Measurements from ENCODE around the gene CXADR. TPM values are rescaled to one million over a fixed set of nuclear protein-coding genes. Genes with fewer than 3 reads are reported as not detected.
A peak's percentile ranks its signal among the peaks of the same experiment; 100 is the strongest.

CXADR gene
- total RNA-seq, 1 experiment from 2014 or later: 119 TPM

- H3K27me3 Mint-ChIP-seq (ENCODE audit: low read depth): no peaks in the 10 kb centered on the region
- CTCF ChIA-PET: no interaction called here
- H3K27ac Mint-ChIP-seq: peak overlapping the region; percentile 89
- TF ChIP-seq ZNF416 (CRISPR knock-in tag; IDR thresholded peaks at IDR 0.05) (no peak), FOXP4 (CRISPR knock-in tag; IDR thresholded peaks at IDR 0.05) (no peak), MXD4 (CRISPR knock-in tag; IDR thresholded peaks at IDR 0.05; ENCODE audit: borderline replicate concordance) (no peak), EMX1 (CRISPR knock-in tag; IDR thresholded peaks at IDR 0.05) (no peak), ARID4B (CRISPR knock-in tag; IDR thresholded peaks at IDR 0.05; ENCODE audit: borderline replicate concordance) (no peak), KAT7 (CRISPR knock-in tag; IDR thresholded peaks at IDR 0.05; ENCODE audit: borderline replicate concordance) (no peak), E2F1 (CRISPR knock-in tag; IDR thresholded peaks at IDR 0.05) (no peak), SOX15 (CRISPR knock-in tag; IDR thresholded peaks at IDR 0.05) (no peak), CREM (CRISPR knock-in tag; IDR thresholded peaks at IDR 0.05) (no peak)
- POLR2A ChIA-PET: no interaction called here
- H3K4me3 Mint-ChIP-seq: no peak overlapping the region
- peaks cover 22% of the 10 kb centered on the region for H3K36me3 Mint-ChIP-seq
- H3K4me1 Mint-ChIP-seq: peaks cover 65% of the 10 kb centered on the region
- no peak for DNase-seq (ENCODE audit: low spot score)
- no peak for ATAC-seq
- peaks cover 11% of the 10 kb centered on the region for H3K9me3 Mint-ChIP-seq
Measured at GRCh38 chr21:17537299-17537698, 24.5 kb downstream of the CXADR start.

GRCh38 chr21:17538576-17538975 lies 25.7 kb downstream of the CXADR start:
- no peaks in the 10 kb centered on the region for H3K27me3 Mint-ChIP-seq (ENCODE audit: low read depth)
- H3K27ac Mint-ChIP-seq: no peak overlapping the region
- DNase-seq (ENCODE audit: low spot score): no peak
- H3K9me3 Mint-ChIP-seq: peaks cover 11% of the 10 kb centered on the region
- H3K4me3 Mint-ChIP-seq: no peak overlapping the region
- no peak for ATAC-seq
- TF ChIP-seq MYBL2 (CRISPR knock-in tag; IDR thresholded peaks at IDR 0.05) (no peak), NFYB (CRISPR knock-in tag; conservative IDR thresholded peaks at IDR 0.05; ENCODE audit: low read depth) (no peak), ZNF425 (CRISPR knock-in tag; conservative IDR thresholded peaks at IDR 0.05) (no peak), ZNF423 (CRISPR knock-in tag; IDR thresholded peaks at IDR 0.05) (no peak), ZNF121 (CRISPR knock-in tag; IDR thresholded peaks at IDR 0.05) (peak; percentile 66; the same call in 1 of the 2 replicates)
- peaks cover 22% of the 10 kb centered on the region for H3K36me3 Mint-ChIP-seq
- ChIA-PET CTCF (interaction anchor here (0.9 kb wide), 1 partner anchor 16 kb away, joined by 3 read pairs; no protein-coding TSS in a partner anchor), POLR2A (no interaction called here)
- H3K4me1 Mint-ChIP-seq: peaks cover 65% of the 10 kb centered on the region

Data from WTC11 (cell line).